ENCODE data around the gene ASCC2.

DNA sequence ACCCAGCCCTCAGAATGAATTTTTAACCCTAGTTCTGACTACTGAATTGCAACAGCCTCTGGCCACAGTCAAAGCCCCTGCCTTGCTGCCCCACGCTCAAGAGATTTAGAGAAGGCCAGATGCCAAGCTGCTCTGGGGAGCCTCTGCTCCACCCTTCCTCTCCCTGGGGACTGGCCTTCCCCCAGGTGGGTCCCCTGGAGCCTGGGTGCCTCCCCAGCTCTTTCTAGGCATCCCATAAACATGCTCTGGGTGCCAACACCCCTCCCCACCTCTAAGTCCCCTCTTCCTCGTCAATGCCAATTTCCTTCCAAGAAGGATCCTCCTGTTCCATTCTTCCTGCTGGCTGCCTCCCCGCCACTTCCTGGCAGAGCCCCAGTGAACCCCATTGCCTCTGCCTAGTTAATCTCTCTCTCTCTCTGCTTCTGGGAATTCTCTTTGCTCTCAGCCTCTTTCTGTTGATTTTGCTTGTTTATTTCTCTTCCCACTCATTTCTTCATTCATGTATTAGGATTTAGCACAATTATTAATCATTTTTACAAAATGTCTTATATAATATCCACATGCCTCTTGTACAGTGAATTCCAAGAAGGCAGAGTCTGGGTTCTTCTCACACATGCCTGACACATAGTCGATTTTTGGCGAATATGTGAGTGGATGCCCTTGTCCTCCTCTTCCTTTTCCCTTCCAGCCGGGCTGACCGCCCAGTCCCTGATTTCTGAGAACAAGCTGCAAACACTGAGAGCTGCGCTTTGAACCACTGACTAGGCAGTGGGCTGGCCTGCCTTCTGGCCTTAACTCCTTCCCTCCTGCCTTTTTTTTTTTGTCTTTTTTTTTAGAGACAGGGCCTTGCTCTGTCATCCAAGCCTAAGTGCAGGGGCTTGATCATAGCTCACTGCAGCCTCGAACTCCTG, 53.4 kb downstream of the ASCC2 start:
- TF ChIP-seq EP300 (IDR thresholded peaks at IDR 0.05) (no peak), CTCF (IDR thresholded peaks at IDR 0.05) (no peak), POLR2A (IDR thresholded peaks at IDR 0.05) (no peak)

Data from ovary (tissue), 3 donors.